NCI-H524 (cell line): ENCODE data around the gene UBALD1.

Source experiments
- DNase-seq, 2 experiments: peaks; one replicate each; lab custom pipeline; 2025; lab: John Stamatoyannopoulos, UW

The UBALD1 gene

GRCh38 chr16:4614571-4615383 lies at the start of gene UBALD1:
Gene UBALD1, minus strand, starts transcription at chr16:4614888. Its CDS starts 91 bp downstream, at chr16:4614797.
- DNase-seq = peak; percentile 63 to 86

GRCh38 chr16:4663777-4664465 lies 49.2 kb upstream of the UBALD1 start:
- no peak for DNase-seq

- no peak for DNase-seq
Measured at GRCh38 chr16:4663465-4663776, 48.7 kb upstream of the UBALD1 start.

GRCh38 chr16:4661661-4662060 lies 47.0 kb upstream of the UBALD1 start:
- peak in 1 of 2 experiments; percentile 39 for DNase-seq

- no peak for DNase-seq
Measured at GRCh38 chr16:4660454-4661007, 45.8 kb upstream of the UBALD1 start.

- DNase-seq = no peak
Measured at GRCh38 chr16:4659363-4660353, 45.0 kb upstream of the UBALD1 start.

GRCh38 chr16:4656695-4657686 lies 42.3 kb upstream of the UBALD1 start:
- DNase-seq = no peak

- no peak for DNase-seq
Measured at GRCh38 chr16:4656221-4656620, 41.5 kb upstream of the UBALD1 start.

GRCh38 chr16:4655801-4656200 lies 41.1 kb upstream of the UBALD1 start:
- no peak for DNase-seq

GRCh38 chr16:4654964-4655590 lies 40.4 kb upstream of the UBALD1 start:
- DNase-seq = no peak

GRCh38 chr16:4654011-4654963 lies 39.6 kb upstream of the UBALD1 start:
- DNase-seq = no peak

- no peak for DNase-seq
Measured at GRCh38 chr16:4652561-4652960, 37.9 kb upstream of the UBALD1 start.

- no peak for DNase-seq
Measured at GRCh38 chr16:4651827-4652226, 37.1 kb upstream of the UBALD1 start.

- peak; percentile 67 to 75 for DNase-seq
Measured at GRCh38 chr16:4650443-4651074, 35.9 kb upstream of the UBALD1 start.

GRCh38 chr16:4649744-4650442 lies 35.2 kb upstream of the UBALD1 start:
- no peak for DNase-seq

GRCh38 chr16:4648917-4649316 lies 34.2 kb upstream of the UBALD1 start:
- no peak for DNase-seq

GRCh38 chr16:4647644-4647980 lies 32.9 kb upstream of the UBALD1 start:
- DNase-seq = no peak
